RWPE2 (cell line): ENCODE measurements around the gene RAB26.

Experiments
- ATAC-seq: fragments of 200-7000 bp; cut with Tn5 transposase; 3 replicates; pipeline ENCODE4 v1.9.1; 2021; ENCODE audit warnings: low read depth
- DNase-seq: peaks from one replicate; pipeline ENCODE4 v3.0.0-alpha.2; 2020; ENCODE audit warnings: low spot score
- H3K27ac ChIP-seq: fragments of 450-650 bp; 2 replicates; pipeline ENCODE4 v1.5.1; 2017; ENCODE audit warnings: mild to moderate bottlenecking; ENCODE audit not compliant: poor library complexity, severe bottlenecking
- H3K27me3 ChIP-seq: fragments of 250-450 bp; sonication (Bioruptor Pico); 2 replicates; pipeline ENCODE4 v1.5.1; 2021; ENCODE audit warnings: mild to moderate bottlenecking, moderate library complexity; ENCODE audit not compliant: insufficient read depth, poor library complexity, severe bottlenecking
- H3K36me3 ChIP-seq: fragments of 250-450 bp; sonication (Bioruptor Pico); 2 replicates; pipeline ENCODE4 v1.5.1; 2020; ENCODE audit warnings: low read depth, mild to moderate bottlenecking, moderate library complexity
- H3K4me1 ChIP-seq: fragments of 250-450 bp; sonication (Bioruptor Pico); 2 replicates; pipeline ENCODE4 v1.5.1; 2021; ENCODE audit warnings: mild to moderate bottlenecking, moderate library complexity; ENCODE audit not compliant: insufficient read depth, poor library complexity, severe bottlenecking
- H3K4me3 ChIP-seq: fragments of 250-450 bp; sonication (Bioruptor Pico); 2 replicates; pipeline ENCODE4 v1.5.1; 2021; ENCODE audit warnings: mild to moderate bottlenecking, moderate library complexity; ENCODE audit not compliant: severe bottlenecking
- H3K9me3 ChIP-seq: fragments of 250-450 bp; sonication (Bioruptor Pico); 2 replicates; pipeline ENCODE4 v1.5.1; 2021; ENCODE audit warnings: mild to moderate bottlenecking, moderate library complexity; ENCODE audit not compliant: severe bottlenecking
- CTCF ChIP-seq: fragments of 450-650 bp; IDR thresholded peaks from one replicate; pipeline ENCODE4 v1.5.1; 2017; ENCODE audit warnings: mild to moderate bottlenecking, moderate library complexity; ENCODE audit not compliant: poor library complexity, severe bottlenecking

RAB26 gene

GRCh38 chr16:2190659-2191445, 42.4 kb downstream of the RAB26 start:
- TF ChIP-seq CTCF: no peak
- no peak for ATAC-seq
- DNase-seq: no peak

GRCh38 chr16:2191446-2191706, 43.0 kb downstream of the RAB26 start:
- H3K4me1 ChIP-seq: no peaks in the 10 kb centered on the region
- TF ChIP-seq CTCF: no peak
- no peak for ATAC-seq

More at GRCh38 chr16:2190659-2191445, 42.4 kb downstream of the RAB26 start:
- H3K27ac ChIP-seq: no peak overlapping the region
- H3K9me3 ChIP-seq: no peaks in the 10 kb centered on the region
- H3K4me1 ChIP-seq: no peaks in the 10 kb centered on the region
- H3K36me3 ChIP-seq: no peaks in the 10 kb centered on the region
- H3K27me3 ChIP-seq: peaks cover 9% of the 10 kb centered on the region
- no peak overlapping the region for H3K4me3 ChIP-seq

GRCh38 chr16:2194166-2194834, 45.9 kb downstream of the RAB26 start:
- ATAC-seq (peak; percentile 37), DNase-seq (peak; percentile 91)
- Histone ChIP-seq H3K27ac (no peak overlapping the region), H3K27me3 (peaks cover 9% of the 10 kb centered on the region), H3K4me1 (no peaks in the 10 kb centered on the region), H3K36me3 (no peaks in the 10 kb centered on the region), H3K9me3 (no peaks in the 10 kb centered on the region), H3K4me3 (no peak overlapping the region)
- no peak for TF ChIP-seq CTCF

More at GRCh38 chr16:2191446-2191706, 43.0 kb downstream of the RAB26 start:
- Histone ChIP-seq H3K4me3 (no peak overlapping the region), H3K9me3 (no peaks in the 10 kb centered on the region), H3K27ac (no peak overlapping the region), H3K27me3 (peaks cover 9% of the 10 kb centered on the region), H3K36me3 (no peaks in the 10 kb centered on the region)
- DNase-seq: no peak

- Histone ChIP-seq H3K27me3 (peaks cover 9% of the 10 kb centered on the region), H3K9me3 (no peaks in the 10 kb centered on the region), H3K4me3 (no peak overlapping the region), H3K27ac (no peak overlapping the region), H3K4me1 (no peaks in the 10 kb centered on the region), H3K36me3 (no peaks in the 10 kb centered on the region)
- ATAC-seq (peak; percentile 71), DNase-seq (no peak)
- peak; percentile 70 for TF ChIP-seq CTCF
These were observed 46.5 kb downstream of the RAB26 start for GRCh38 chr16:2194852-2195321.
